GM19238 (cell line): ENCODE measurements around the gene FBXL7.

Source experiments
- DNase-seq: peaks from one replicate; pipeline ENCODE4 v3.0.0; 2011; ENCODE audit warnings: low spot score; ENCODE audit not compliant: insufficient read length

FBXL7 gene

GRCh38 chr5:15612915-15613635 is 113.1 kb downstream of the FBXL7 start:
- DNase-seq, result no peak

DNA sequence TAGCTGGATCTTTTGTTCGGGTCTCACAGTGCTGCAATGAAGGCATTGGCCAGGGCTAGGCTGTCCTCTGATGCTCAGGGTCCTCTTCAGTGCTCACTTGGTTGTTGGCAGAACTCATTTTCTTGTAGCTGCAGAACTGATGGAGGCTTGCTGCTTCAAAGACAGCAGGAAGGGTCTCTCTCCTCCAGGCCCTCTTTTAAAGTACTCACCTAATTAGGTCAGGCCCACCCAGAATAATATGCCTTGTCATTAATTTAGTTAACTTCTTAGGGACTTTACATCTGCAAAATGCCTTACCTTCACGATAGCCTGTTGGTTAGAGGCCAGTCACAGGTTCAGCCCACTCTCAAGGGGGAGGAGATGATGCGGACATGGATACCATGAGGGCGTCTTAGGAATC is 114.7 kb downstream of the FBXL7 start:
- DNase-seq, result no peak

DNA sequence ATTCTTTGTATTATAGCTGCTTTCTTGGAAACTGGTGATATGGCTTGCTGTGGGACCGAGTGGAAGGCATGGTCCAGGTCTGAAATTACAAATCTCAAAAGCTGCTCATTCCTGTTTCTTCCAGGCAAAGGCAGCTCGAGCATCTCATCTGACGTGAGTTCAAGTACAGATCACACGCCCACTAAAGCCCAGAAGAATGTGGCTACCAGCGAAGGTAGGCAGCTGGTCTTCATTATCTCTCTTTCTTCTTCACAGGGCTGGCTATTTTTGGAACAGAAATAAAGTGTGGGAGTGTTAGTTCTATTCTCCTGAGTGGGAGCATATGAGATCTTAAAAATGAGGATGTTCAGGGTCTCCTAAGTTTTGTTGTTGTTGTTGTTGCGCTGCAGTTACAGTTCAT is 115.9 kb downstream of the FBXL7 start:
- no peak for DNase-seq

GRCh38 chr5:15618938-15619337 is 119.0 kb downstream of the FBXL7 start:
- no peak for DNase-seq

GRCh38 chr5:15620501-15620900 is 120.5 kb downstream of the FBXL7 start:
- DNase-seq, result no peak

- DNase-seq, result no peak
Measured at GRCh38 chr5:15621094-15621493, 121.1 kb downstream of the FBXL7 start.

- no peak for DNase-seq
Measured at GRCh38 chr5:15623794-15624193, 123.8 kb downstream of the FBXL7 start.

- DNase-seq, result no peak
Measured at GRCh38 chr5:15627109-15627508, 127.1 kb downstream of the FBXL7 start.

GRCh38 chr5:15627647-15628046 is 127.7 kb downstream of the FBXL7 start:
- no peak for DNase-seq

- DNase-seq, result no peak
Measured at GRCh38 chr5:15630441-15630840, 130.5 kb downstream of the FBXL7 start.

- no peak for DNase-seq
Measured at GRCh38 chr5:15634591-15635288, 134.8 kb downstream of the FBXL7 start.

DNA sequence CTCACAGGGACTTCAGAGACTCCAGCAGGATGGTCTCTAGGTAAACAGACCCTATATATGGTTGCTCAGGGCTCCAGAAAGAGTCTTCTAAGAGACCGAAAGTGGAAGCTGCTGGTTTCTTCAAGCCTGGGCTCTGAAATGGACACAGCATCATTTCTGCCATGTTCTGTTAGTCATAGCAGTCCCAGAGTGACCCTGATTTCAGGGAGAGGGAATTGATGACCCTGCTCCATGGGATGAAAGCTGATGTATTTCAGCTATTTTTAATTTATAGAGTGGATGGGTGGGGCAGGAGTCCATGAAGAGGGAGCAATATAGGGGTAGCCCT is 135.3 kb downstream of the FBXL7 start:
- no peak for DNase-seq

DNA sequence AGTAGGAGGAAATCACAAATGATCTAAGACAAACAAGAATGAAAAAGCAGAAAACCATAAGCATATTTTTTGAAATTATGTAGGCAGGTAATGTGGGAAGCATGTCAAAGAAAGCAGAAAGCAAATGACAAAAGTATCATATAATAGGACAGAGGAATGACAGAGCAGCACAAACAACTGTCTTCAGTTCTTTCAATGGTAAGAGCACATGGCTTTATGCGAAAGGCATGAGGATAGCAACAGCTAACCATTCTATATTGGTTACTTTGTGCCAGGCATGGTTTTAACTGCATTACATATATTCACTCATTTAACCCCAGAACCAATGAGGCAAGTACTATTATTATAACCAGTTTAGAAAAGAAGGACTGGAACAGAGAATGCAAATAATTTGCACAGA is 137.4 kb downstream of the FBXL7 start:
- no peak for DNase-seq

DNA sequence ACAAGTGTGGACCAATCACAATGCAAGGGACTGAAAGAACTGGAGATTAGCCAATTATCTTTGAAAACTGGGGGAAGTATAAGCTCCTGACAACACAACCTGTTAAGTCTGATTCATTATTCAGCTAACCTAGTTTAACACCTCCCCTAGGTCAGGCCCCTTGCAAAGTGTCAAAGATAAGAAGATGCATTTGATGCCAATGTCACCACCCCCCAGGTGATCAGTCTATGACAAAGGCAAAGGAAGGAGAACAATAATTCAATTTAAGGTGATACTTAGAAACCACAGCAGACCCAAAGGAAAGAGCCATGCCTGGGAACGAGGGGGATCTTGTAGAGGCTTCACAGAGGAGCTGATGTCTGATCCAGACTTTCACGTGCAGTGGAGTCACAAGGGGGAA is 137.9 kb downstream of the FBXL7 start:
- no peak for DNase-seq

- no peak for DNase-seq
Measured at GRCh38 chr5:15638296-15638695, 138.3 kb downstream of the FBXL7 start.

GRCh38 chr5:15639288-15639687 is 139.3 kb downstream of the FBXL7 start:
- no peak for DNase-seq

GRCh38 chr5:15640116-15640515 is 140.1 kb downstream of the FBXL7 start:
- DNase-seq, result no peak

DNA sequence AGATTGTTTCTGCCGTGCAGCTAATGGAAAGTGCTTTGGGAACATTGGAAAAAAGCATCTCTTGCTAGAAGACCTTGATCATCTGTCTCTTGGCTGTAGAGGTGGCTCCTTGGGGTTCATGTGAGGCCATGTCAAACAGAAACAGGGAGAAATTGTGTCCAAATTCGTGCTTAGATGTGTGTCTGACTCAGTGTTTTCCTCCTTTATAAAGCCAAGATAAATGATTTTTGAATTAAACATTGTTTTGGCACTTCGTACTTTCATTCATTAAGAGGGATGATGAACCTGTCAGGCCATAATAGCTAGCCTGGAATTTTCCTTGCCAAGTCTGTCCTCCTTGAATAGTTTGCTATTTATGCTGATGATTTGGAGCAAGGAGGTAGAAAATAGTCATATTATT is 143.8 kb downstream of the FBXL7 start:
- no peak for DNase-seq

GRCh38 chr5:15645381-15646160 is 145.6 kb downstream of the FBXL7 start:
- DNase-seq, result no peak

DNA sequence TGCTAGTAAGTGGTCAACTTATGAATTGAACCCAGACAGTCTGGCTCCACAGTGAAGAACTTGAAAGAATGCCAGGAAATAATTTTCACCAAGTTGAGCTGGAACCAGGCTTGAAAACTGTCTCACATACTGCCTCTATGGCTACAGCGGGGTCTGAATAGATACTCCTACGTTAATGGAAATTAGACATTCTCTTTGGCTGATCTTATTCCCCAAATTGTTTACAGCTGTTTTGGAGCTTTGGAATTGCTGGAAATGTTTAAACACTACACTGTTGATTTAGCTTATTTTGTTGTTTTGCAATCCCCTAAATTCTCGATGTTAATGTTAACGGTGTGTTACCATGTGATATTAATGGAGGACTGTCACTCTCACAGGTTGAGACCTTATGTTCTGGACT is 146.4 kb downstream of the FBXL7 start:
- DNase-seq, result no peak

- no peak for DNase-seq
Measured at GRCh38 chr5:15647251-15647650, 147.3 kb downstream of the FBXL7 start.

DNA sequence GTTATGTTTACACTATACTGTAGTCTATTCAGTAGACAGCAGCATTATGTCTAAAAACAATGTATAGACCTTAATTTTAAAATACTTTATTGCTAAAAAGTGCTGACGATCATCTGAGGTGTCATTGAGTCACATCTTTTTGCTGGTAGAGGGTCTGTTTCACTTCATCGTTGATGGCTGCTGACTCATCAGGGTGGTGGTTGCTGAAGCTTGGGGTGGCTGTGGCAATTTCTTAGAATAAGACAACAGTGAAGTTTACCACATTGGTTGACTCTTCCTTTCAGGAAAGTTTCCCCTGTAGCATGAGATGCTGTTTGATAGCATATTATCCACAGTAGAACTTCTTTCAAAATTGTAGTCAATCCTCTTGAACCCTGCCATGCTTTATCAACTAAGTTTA is 150.3 kb downstream of the FBXL7 start:
- DNase-seq, result no peak

- DNase-seq, result no peak
Measured at GRCh38 chr5:15654779-15655178, 154.8 kb downstream of the FBXL7 start.
